GM21576 (cell line): ENCODE results near the gene ANXA6.
"Not testable (repeated sequence)": the region's sequence is repeated elsewhere in the genome, so short reads cannot be mapped to it uniquely, and the experiment has no call there.

Experiments used
- ATAC-seq: cut with Tn5 transposase; IDR thresholded peaks from one replicate; pipeline ENCODE4 v1.9.1; 2021; ENCODE audit warnings: mild to moderate bottlenecking, moderate library complexity; ENCODE audit not compliant: unreplicated experiment

ANXA6 gene

DNA sequence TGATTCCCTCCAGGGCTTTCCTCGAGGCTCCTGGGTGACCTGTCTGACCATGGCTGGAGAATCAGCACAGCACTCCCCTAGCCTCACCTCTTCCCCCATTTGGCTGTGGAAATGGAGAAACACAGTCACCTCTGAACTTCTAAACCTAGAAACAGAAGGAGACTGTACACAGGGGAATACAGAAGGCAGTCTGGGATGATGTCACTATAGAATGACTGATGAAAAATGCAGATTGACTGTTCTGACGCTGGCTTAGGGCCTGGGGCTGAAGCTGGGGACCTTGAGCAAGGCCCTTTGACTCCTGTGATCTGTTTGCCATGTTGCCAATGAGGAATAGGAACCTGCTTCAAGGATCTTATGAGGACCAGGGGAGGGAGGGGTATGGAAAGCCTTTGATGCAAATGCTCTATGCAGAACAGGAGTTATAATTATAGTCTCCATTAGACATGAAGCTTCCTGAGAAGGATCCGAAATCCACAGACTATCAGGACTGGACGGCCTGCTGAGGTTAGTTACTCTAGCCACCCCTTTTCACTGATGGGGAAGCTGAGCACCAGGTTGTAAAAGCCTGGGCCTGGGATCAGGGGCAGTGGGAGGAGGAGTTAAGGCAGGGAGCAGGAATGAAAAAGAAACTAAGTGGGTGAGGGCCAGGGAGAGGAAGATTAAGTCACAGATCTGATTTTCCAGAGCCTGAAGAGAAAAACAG is 24.4 kb upstream of the ANXA6 start:
- no peak for ATAC-seq

DNA sequence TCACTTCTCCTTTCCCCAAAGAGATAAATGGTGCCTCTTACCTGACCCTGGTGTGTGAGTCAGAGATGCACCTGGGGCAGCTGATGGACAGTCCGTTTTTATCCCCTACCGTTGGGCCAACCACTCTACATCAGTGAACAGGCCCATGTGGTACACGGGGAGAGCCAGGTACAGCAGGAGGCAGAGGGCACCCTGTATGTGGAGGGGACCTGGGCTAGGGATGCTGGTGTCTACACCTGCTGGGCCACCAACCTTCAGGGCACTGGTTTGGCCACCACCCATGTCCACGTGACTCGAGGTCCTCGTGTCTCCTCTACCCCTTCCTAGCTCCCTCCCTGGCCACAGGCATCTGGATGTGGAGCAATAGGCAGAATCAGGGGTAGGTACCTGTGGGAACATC is 22.7 kb upstream of the ANXA6 start:
- no peak for ATAC-seq

DNA sequence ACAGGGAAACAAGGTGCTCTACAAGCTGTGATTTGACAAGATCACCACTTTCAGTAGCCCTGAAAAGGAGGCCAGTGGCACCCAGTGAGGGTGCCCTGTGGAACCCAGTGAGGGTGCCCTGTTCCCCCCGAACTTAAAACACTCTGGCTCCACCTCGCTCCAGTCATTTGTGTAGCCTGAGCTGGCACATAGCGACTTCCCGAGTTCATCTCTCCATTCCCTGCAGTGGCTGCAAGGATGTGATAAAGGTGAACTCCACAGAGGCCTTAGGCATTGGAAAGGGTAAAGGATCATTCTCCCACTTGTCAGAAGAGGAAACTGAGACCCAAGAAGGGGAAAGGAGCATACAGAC is 21.9 kb upstream of the ANXA6 start:
- ATAC-seq: no peak

DNA sequence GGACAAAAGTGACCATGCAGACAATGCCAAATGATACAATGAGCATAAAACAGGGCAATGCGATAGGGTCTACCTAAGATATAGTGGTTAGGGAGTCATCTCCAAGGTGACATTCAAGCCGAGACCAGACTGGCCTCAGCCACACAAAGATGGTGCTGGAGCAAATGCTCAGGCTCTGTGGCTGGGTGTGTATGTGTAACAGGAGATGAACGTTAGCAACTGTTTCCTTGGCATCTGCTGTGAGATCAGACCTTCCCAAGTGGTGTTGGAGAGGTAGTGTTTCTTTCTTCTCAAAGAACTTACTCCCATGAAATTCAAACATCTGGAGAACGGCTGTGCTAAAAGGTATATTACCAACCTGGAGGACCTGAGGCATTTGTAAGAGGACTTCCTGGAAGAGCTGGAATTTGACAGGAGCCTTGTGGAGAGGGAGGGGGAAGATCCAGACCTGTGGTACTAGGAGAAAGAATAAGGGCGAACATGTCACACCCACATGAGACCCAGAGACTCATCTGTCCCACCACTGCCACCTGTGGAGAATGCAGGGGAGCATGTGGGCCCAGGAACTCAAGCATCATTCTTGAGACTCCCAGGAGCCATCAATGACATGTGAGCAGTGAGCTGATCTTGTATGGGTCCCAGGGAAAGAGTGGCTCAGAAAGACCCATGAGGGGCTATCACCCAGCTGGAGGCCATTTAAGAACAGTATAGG is 21.4 kb upstream of the ANXA6 start:
- no peak for ATAC-seq

- no peak for ATAC-seq
Observed at GRCh38 chr5:151178372-151178771, 20.8 kb upstream of the ANXA6 start.

DNA sequence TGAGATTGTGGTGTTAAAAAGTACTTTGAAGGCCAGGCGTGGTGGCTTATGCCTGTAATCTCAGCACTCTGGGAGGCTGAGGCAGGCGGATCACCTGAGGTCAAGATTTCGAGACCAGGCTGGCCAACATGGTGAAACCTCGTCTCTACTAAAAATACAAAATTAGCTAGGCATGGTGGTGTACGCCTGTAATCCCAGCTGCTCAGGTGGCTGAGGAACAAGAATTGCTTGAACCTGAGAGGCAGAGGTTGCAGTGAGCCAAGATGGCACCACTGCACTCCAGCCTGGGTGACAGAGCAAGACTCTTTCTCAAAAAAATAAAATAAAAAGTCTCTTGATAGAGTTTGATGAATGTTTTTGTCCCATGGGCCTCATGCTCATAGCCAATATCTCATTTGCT is 18.7 kb upstream of the ANXA6 start:
- ATAC-seq: not testable (repeated sequence)

DNA sequence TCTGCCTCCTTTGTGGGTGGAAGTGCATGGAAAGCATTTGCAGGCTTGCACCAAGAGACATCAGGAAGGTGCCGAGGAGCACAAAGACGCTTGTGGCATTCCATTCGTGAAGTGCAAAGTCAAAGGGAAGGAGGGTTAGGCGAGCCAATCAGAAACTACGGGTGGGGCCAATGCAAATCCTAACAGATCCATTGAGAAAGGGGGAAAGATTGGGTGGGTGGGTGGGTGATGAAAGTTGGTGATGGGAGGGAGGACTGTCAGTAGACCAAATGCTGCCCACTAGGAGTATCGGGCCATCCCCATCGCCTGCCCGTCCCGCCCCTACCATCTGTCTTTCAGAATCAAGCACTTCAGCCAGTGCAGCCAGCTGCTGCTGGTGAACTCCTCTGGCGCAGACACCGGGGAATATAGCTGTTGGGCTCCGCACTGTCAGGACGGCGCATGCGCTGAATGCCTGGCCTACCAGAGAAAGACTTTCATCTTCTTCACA is 17.1 kb upstream of the ANXA6 start:
- no peak for ATAC-seq

- ATAC-seq: no peak
Observed at GRCh38 chr5:151173711-151174611, 16.4 kb upstream of the ANXA6 start.

DNA sequence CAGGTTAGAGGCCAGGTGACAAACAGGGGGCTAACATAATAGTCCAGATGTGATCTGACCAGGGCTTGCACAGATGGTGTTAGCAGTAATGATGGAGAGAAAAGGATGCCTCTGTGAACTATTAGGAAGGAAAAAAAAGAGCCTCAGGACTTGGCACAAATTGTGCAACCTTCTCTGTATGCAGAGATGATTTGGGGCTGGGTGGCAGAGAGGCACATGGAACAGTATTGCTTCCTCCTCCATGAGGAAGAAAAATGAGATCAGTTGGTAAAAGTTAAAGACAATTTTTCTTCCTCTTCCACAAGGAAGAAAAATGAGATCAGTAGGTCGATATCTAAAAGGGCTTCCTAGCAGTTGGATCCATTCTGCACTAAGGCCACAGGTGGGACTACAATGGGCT is 13.9 kb upstream of the ANXA6 start:
- no peak for ATAC-seq

DNA sequence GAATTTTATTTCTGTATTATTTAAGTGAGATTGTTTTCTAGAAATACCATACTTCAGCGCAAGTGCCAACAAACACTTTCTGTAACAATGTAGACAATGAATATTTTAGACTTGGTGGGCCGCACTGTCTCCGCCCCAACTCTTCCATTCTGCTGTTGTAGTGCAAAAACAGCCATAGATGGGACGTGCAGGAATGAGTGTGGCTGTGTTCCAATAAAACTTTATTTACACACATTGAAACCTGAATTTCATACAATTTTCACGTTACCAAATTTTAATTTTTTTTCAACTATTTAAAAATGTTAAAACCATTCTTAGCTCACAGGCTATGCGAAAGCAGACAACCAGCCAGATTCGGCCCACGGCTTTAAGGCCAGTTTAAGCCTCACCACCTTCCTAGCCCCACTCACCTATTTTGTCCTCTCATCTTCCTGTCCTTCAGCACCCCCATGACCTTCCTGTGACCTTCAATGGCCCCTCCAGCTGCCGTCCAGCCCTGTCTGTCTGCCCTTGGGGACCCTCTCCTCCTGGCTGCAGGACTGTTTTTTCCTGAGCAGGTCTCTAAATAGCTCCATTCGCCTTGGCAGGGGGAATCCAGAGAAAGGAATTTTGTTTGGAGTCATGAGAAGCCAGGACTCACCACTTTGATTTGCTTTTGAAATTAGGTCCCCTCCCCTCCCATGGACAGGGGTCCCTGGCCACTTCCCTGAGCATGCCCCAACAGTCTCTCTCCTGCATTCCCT is 11.2 kb upstream of the ANXA6 start:
- ATAC-seq: no peak

DNA sequence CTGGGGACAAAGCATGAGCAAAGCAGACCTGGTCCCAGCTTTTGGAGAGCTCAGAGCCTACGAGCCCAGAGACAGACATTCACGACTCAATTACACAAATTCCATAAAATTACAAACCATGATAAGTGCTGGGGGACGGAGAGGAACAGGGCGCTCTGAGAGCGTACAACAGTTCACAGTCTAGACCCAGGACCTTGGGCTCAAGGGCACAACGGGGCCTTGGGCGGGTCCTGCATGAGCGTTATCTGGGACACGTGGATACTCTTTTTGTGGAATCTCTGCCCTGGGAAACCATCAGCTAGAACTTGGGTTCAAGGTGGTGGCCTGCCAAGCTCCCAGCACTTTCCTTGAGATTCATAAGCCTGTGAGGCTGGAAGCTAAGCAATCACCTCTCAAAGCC is 9.4 kb upstream of the ANXA6 start:
- ATAC-seq: no peak

DNA sequence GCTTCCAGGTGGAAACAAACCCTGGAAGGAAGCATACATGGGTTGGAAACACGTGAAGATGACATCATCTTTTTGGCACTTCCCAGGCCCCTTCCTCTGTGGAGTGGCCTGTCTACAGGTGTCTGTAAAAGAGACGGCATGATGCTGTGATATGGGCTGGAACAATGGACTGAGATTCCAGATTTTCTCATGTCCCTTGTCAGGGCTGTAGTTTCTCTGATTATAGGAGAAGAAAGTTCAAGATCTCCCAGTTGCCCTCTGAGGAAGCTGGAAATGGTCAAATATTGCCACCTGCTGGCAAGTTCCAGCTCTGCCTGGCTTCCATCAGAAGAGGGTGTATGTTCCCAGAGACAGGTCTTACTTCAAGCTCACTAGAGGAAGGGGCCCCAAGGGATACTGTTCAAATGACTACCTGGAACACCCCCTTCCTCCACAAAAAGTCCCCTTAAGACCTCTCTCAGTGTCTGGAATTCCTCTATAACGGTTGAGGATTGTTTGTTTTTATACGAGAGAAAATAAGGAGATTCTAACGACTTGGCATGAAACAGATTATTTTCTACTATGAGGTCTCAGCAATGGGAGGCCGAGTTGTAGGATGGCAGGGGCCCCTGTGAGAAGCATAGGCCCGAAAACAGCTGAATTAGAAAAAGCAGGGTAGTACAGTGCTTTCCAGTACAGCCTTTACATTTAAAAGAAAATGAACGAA is 7.3 kb upstream of the ANXA6 start:
- ATAC-seq: peak; percentile 71

DNA sequence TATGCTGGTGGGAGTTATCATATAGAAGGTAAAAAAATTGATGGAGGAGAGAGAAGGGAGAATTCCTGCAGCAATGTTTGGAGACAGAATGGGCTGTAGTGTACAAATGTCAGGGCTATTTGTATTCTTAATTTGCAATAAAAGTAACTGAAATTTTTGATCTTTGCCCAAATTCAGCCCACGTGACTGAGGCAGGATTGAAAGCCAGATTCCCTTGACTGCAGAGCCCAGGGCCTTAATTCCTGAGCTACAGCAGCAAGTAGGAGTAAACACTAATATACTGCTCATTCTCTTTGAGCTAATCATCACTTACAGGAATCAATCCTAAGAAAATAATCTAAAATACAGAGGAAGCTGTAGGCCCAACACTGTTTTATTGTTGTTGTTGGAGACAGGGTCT is 5.2 kb upstream of the ANXA6 start:
- ATAC-seq: no peak

GRCh38 chr5:151159649-151160373 is 2.2 kb upstream of the ANXA6 start:
- no peak for ATAC-seq

GRCh38 chr5:151158287-151158661 is 695 bp upstream of the ANXA6 start:
- ATAC-seq: no peak

DNA sequence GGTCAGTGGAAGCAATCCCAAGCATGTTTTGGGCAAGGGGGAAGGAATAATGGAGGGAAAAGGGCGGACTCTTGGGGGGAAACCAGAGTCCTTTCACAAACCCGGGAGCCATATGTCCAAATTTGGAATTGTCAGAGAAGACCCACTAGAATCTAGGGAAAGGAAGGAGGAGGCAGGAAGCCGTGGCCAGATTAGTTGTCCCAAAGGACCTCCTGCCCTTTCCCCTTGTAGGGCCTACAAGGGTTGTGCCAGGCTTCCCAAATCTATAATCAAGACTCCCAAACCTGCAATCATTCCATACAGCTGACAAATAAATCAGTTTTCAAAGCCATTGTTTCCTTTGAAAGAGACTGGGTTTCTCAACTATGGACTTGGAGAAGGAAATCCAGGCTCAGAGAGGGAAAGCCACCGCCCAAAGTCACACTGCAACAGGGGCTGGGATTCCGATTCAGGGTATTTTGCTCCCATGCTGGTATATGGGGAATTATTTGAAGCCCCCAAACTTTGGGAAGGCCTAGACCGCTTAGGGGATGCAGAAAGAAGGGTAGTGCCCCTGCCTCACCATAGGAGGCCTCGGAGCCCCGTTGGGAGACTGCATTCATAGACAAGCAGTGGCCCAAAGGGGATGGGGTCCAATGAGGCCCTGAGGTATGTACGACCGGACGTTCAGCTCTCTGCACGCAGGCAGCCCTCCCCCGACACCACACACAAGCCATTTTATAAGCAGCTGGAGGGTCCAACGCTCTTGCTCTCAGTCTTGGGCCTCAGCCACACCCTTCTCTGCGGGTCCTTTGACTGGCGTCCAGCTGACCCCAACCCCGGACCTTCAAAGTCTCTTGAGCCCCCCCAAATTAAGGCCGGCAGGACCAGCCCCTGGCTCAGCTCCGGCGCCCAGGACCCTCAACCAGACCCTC is 815 bp downstream of the ANXA6 start:
- no peak for ATAC-seq

DNA sequence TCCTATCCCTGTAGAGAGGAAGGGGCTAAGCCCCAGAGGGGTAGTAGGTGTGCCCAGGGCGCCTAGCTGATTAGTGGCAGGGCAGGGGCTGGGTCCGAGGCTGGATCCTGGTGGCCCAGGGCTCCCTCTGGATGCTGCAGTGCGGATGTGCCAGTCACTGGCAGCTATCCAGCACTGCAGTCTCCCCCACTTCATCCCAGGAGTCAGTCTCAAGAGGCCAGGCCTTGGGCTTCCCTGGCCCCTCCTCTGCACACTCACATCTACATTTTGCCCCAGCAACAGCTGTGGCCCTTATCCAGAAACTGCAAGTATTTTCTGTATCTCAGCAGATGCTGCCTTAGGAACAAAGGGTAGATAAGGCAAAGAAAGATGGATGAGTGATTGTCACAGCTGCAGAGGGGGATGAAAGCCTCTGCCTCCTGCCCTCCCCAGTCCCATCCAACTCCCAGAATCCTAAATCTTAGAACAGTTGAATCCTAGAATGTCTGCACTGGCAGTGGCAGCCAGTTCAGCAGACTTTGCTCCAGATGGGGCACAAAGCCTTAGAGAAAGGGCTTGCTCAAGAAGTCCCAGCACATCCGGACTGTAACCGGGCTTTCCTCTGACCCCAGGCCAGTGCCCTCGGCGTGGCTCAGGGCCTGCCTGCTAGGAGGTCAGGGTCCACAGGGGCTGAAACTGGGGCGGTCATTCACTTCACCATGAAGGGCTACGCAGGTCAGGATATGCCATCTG is 1.6 kb downstream of the ANXA6 start:
- peak; percentile 26 for ATAC-seq
